ENCODE results near the gene ARPIN.
"Not testable (repeated sequence)": the region's sequence is repeated elsewhere in the genome, so short reads cannot be mapped to it uniquely, and the experiment has no call there.

The ARPIN gene

DNA sequence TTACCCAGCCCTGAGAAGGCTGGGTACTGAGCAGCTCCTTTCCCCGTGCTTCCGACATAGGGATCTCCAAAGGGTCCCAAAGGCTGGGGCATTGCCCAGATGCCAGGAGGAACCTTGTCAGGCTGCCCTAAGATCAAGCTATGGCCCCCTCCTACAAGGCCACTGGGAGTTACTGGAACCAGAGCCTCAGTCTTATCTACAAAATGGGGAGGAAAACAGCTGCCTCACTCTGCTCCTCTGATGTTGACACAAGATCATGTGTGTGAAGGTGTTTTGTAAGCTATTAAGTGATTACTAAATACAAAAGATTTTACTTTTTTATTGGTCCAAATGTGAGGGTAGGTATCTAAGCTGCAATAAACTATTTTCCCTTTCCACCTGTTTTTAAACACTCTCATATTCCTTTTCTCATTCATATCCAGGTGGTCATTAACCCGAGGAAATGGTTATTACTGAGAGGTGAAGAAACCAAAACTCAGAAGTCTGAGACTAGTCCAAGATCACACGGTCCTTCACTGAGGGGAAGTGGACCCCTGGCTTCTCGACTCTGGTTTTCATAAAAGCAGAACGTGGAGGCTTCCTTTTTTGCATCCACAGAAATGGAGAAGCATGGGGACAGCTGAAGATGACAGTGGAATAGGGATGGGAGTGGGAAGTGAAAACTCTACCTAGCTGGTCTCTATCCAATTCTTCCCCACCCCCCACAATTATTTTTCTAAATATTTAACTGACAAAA lies 1.7 kb downstream of the ARPIN start:
- ATAC-seq (no peak), DNase-seq (no peak)

DNA sequence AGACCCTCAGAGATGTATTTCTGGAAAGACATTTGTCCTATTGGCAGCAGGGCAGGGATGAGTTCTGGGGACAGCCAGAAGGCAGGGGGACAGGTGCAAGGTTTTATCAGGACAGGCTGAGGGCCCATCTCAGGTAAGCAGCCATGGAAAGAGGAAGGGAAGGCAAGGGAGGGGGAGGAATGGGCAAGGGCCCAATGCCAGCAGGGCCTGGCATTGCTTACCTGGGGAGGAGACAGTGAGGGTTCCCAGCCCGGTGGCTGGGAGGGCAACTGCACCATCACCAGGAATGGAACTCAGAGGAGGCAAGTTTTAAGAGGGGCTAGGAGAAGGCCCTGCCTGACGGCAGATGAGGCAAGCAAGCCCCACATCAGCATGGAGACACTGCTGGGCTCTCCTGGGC lies 3.1 kb downstream of the ARPIN start:
- DNase-seq (no peak), ATAC-seq (no peak)

DNA sequence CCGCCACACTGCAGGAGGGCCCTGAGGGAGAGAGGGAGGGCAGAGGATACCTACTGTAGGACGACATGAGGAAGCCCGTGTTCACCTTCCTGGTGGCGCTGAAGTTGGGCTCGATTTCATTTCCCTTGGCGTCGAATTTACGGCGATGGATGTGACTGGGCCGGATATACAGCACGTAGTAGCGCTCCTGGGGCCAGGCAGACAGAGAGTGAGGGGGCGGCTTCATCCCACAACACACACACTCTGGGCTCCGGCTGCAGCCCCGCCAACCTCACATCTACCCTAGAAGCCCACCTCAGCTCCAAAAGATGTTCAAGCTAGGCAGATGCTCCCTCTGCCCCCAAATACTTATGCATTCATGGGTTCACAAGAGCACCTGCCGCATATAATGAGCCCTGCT lies 4.5 kb downstream of the ARPIN start:
- no peak for ATAC-seq
- no peak for DNase-seq

DNA sequence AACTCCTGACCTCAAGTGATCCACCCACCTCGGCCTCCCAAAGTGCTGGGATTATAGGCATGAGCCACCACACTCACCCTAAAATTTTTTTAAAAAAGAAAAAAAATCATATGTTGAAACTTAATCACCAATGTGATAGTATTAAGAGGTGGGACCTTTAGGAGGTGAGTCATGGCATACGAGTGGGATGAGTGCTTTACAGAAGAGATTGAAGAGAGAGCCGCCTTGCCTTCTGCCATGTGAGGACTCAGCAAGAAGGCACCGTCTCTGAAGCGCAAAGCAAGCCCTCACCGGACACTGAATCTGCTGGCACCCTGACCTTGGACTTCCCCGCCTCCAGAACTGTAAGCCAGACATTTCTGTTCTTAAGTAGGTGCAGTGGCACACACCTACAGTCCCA lies 5.5 kb downstream of the ARPIN start:
- no peak for ATAC-seq
- no peak for DNase-seq

DNA sequence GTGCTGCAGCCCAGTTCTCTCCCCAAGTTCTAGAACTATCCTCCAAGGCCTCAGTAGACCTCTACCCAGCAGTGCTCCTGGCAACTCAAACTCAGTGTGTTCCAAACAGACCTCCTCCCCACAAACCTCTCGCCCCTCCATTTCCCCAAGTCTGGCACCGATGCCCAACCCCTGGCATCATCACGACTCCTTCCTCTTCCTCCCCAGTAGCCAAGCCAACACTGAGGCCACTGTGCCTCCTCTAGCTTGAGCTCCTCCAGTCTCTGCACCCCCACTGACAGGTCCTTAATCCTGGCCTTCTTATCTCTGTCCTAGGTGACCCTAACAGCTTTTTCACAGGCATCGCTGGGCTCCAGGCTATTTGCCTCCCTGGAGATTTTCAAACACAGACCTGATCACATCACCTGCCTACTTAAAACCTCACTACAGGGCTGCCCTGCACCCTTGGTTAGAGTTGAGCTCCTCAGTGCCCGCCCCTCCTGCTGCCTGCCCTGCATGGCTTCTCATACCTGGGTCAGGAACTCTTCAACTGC lies 6.8 kb downstream of the ARPIN start:
- ATAC-seq, result no peak
- no peak for DNase-seq

DNA sequence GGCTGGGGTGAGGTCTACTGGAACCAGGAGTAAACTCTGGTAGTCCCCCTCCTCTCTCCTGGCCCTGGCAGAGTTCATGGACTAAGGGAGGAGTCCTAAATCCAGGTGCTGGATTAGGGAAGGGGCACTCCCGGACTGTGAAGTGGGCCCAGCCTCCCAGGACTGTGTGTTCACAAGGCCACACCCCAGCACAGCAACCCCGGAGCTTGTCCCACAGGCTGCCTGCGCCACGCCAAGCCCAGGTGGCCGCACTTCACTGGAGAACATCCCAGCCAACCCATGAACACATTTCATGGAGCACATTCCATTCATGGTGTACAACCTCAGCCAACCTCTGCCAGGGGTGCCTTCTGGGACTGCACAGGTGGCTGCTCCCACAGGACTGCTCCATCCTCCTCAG lies 8.2 kb downstream of the ARPIN start:
- peak; percentile 15 for ATAC-seq
- no peak for DNase-seq

DNA sequence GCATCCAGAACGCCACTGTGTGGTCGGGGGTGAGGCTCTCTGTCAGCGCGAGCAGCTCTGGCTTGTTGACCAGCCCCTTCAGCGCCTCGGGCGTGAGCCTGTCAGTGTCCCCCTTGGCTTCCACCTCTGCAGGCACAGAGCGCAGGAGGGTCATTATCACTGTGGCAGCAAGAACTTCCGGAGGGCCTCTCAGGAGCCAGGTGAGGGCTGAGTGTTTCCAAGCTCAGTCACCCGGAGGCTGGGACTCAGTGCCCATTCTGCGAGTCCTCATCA lies 9.0 kb downstream of the ARPIN start:
- ATAC-seq (no peak), DNase-seq (no peak)

DNA sequence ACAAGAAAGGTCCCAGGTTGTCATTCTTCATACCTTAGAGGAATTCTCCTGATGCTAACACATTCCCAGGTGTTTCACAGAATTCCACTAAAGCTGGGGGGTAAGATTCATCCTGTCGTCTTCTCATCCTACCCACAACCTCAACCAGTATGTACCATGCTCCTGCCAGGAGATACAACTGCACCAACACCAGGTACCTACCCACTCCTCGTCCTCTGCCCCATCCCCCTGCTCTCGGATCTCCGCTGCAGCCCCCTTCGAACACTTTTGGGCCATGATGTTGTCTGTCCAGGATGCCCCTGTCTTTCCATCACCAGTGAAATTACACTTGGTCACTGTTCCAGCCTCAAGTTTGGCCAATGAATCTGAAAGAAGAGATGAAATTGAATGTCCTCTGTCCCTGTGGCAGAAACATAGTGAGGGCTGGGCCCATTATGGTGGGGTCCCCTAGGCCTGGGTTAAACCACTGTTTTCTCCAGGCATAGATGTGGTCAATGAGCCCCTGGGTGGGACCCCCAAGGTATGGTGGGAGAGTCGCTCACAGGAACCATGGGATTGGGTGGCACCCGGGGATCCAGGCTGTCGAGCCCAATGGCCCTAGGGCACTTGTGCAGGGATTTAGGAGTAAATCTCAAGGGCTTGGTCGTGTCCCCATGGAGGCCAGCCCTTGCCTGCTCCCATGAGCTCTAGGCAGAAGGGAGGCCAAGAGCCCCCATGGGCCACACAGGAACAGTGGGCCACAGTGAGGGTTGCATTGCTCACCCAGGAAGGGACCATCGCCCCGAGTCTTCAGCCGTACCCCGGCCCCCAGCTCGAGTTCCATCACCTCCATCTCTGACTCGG lies 9.5 kb downstream of the ARPIN start:
- DNase-seq (no peak), ATAC-seq (no peak)

DNA sequence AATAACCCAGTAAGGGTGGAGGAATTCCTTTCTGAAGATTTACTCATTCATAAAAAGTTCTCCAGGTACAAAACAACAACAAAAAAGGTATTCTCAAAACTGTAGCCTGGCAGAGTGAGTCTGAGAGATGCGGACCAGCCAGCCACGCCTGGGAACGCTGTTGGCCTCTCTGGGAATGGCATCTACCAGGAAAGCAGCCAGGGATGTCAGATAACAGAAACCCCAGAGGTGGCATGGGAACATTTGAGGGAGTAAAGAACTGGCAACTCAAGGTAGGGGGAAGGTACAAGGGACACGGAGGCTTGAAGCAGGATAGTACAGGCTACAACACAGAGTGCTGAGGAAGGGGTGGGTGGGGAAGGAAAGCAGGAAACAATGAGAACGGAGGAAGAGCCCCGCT lies 11.9 kb downstream of the ARPIN start:
- DNase-seq, result no peak
- ATAC-seq, result no peak

DNA sequence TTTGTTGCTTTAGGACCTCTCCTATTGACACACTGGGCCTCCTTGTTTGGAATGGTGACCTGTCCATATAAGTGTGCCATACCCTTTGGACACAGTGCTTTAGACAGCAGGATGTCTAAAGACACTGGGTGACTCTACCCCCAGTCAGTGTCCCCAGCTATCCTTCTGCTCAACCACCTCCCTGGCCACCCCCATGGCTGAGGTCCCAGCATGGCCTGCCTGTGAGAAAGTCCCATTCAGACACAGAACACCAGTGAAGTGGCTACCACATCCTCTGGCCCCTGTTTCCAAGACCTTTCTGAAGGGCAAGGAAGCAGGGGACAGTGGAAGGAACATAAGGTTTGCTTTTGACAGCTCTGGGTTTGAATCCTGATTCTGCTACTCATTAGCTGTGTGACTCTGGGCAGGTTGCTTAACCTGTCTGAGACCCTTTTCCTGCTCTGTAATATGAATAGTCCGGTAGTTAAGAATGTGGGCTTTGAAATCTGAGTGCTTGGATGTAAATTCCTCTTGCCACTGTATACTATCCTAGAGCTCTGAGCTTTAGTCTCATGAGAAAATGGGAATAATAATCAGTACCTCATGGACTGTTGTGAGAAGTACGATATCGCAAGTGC lies 12.7 kb downstream of the ARPIN start:
- ATAC-seq (no peak), DNase-seq (no peak)

DNA sequence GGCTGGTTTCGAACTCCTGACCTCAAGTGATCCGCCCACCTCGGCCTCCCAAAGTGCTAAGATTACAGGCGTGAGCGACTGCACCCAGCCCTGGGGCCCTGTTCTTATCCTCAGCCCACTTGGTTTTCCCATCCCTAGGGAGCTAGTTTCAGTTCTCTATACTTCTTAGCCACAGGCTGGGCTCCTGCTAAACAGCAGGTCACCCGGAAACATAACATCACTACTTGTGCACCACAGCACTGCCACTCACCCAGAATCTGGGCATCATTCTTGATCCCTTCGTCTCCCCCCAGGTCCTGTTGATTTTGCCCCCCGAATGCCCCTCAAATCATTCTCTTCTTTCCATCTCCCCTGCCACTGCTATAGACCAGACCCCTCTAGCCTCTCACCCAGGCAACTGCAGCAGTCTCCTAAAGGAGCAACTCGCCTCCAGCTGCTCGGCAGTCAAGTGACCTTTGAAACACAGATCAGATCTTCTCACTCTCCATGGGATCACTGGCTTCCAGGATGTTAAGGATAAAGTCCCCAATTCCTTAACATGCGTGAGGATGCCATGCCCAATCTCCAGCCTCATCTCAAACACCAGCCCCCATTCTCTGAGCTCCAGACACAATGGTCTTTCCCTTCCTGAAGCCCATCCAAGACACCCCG lies 13.3 kb downstream of the ARPIN start:
- ATAC-seq (no peak), DNase-seq (no peak)

DNA sequence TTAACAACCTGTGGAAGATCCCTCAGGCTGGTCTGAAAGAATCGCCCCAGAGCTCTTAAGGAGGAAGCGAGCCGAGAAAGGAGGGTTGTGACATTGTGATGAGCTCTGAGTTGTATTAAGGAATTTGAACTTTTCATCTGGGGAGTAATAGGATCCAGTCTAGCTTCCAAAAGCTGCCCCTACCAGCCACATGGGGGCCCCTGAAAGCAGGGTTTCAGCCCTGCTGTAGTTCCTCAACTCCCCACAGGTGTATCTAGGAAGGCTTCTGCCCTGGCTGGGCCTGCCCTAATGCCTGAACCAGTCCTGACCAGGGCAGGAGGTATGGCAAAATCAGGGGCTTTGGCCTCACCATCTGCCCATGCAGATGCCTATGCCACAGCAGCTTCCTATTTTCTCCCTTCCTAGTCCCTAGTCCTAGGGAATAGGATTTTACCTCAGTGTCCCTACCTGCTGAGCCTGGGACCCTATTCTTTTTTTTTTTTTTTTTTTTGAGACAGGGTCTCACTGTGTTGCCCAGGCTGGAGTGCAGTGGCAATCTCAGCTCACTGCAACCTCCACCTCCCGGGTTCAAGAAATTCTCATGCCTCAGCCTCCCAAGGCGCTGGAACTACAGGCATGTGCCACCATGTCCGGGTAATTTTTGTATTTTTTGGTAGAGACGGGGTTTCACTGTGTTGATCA lies 14.0 kb downstream of the ARPIN start:
- ATAC-seq, result peak; percentile 44
- DNase-seq, result peak; percentile 35

DNA sequence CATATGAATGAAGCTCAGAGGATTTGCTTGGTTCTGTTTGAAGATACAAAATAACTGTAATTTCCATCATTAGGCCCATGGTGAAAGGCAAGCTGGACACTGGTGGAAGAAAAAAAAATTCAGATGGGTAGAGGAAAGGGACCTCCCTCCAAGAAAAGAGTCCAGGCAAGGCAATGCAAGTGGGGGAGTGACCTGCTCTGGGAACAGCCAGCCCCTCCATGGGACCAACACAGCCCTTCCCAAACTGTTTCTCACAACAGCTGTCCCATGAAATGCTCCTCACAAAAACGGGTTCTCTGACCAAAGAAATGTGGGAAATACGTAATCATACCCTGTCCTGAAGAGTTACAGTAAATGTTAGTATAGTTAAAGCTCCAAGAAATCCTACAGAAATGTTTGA lies 14.6 kb downstream of the ARPIN start:
- no peak for DNase-seq

DNA sequence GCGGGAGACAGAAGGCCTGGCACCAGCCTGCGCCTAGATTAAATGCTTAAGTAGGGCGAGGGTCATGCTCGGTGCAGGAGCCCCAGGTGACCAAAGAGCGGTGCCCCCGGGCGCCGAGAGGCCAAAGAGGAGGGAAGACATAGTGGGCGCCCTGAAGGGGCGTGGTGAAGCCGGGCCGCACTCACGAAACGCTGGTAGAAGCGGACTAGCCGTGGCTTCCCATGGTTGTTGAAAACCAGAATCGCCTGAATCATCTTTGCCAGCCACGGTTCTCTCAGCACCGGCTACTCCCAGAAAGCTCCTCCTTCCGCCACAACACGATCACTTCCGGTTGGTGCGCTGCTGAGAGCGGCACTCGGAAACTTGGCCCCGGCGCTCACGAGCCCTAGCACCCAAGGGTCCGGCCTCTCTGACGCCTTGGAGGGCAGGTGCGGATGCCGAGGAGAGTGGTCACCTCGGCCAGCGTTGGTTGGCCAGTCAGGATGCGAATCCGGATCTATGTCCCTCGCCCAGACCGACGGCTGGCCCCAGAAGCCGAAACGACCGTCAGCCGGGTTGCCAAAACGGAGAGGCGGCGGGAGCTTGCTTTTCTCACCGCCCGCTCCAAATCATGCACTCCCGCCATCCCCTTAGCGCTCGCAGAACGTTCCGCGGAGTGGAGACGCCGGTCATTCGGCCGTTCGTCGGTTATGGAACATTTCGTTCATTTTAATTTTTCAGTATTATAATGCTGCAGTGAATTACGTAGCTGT lies 18.9 kb downstream of the ARPIN start, which contains the start of gene AP3S2:
Gene AP3S2 (minus strand): TSS at position 299 of the 752 bp plus-strand sequence. CDS start 45 bp downstream, at position 254.
- peak; percentile 91 for DNase-seq

More for the DNA sequence above, 14.6 kb downstream of the ARPIN start:
- no peak for ATAC-seq

DNA sequence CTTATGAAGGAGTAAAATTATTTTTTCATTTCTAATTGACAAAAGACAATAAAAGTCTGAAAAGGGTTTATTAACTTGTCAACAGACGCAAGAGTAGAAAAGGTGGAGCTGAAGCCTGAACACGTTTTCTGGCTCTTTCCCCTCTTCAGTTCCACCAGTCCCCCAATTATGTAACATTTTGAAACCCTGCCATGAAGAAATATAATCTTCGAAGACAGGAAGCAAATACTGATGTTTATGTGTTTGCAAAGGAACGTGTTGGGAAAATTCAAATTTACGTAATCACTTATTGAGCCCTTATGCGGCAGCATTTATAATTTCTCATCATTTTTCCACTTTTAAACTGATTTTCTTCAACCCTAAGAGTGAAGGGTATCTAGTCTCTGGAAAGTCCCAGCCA lies 19.7 kb downstream of the ARPIN start:
- DNase-seq, result no peak
- ATAC-seq, result no peak

More for the DNA sequence above, 18.9 kb downstream of the ARPIN start, which contains the start of gene AP3S2:
- peak; percentile 96 for ATAC-seq

DNA sequence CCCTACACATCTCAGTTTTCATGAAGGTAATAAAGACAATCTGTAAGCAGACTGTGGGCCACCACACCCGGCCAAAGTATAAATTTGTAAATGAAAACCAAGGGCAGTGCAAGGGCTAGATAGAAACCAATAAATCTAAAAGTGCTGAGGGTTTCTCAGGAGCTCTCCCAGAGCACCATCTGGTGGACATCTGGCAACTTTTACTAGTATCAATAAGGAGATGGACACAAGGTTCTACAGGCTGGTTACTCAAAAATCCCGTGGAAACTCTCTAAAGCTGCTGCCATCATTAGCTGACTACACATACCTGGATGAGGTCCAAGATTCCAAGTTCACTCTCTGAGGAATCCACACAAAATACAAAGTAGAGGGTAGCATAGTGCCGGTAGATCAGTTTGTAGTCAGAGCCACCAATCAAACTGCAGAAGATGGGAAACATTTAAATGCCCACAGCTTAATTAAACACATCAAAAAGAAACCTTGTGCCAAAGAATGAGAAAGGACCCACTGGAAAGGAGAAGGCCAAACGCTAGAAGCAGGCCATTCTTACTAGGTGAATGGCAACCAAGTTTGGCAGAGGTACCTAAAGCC lies 24.4 kb downstream of the ARPIN start:
- DNase-seq (no peak), ATAC-seq (no peak)

DNA sequence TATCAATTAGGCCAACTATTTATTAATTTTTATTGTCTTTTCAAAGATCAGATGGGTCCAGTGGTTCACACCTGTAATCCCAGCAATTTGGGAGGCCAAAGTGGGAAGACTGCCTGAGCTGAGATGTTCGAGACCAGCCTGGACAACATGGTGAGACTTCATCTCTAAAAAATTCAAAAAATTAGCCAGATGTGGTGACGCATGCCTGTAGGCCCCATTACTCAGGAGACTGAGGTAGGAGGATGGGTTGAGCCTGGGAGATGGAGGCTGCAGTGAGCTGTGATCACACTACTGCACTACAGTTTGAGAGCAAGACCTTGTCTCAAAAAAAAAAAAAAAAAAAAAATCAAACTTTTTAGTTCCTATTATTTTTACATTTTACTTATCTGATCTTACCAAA lies 27.1 kb downstream of the ARPIN start:
- DNase-seq (no peak), ATAC-seq (no peak)

DNA sequence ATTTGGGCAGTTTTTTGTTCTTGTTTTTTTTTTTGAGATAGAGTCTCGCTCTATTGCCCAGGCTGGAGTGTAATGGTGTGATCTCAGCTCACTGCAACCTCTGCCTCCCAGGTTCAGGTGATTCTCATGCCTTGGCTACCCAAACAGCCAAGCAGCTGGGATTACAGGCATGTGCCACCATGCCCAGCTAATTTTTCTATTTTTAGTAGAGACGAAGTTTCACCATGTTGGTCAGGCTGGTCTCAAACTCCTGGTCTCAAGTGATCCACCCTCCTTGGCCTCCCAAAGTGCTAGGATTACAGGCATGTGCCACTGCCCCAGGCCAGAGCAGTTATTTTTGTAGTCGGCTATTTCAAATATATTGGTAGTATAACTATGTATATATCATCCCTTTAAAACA lies 27.6 kb downstream of the ARPIN start:
- not testable (repeated sequence) for ATAC-seq, DNase-seq

DNA sequence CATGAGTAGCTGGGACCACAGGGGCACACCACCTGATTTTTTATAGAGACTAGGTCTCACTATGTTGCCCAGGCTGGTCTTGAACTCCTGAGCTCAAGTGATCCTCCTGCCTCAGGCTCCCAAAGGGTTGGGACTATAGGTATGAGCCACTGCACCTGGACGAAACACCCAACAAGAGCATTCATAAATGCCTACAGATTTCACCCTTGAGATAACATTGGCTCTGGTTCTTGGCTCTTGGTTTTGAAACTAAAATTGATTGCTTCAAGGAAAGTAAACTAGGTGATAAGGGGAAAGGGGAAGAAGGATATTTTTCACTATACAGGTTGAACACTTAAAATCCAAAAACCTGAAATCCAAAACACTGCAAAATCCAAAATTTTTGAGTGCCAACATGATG lies 29.2 kb downstream of the ARPIN start:
- DNase-seq (no peak), ATAC-seq (no peak)

DNA sequence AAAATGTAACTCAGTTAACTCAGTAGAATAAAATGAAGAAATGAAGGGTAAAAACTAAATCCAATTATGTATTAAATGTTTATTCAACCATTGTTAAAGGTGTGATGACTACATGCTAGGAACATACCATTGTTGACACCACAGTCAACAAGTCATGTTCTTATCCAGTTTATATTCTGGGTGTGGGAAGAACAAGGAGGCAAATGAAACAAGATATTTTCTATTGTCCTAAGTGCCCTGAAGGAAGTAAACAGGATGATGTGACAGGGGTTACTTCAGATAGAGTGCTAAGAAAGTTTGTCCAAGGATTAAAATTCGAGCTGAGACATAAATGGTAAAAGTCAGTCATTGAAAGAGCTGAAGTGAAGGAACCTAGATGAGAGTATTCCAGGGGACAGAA lies 32.0 kb downstream of the ARPIN start:
- DNase-seq (no peak), ATAC-seq (no peak)

DNA sequence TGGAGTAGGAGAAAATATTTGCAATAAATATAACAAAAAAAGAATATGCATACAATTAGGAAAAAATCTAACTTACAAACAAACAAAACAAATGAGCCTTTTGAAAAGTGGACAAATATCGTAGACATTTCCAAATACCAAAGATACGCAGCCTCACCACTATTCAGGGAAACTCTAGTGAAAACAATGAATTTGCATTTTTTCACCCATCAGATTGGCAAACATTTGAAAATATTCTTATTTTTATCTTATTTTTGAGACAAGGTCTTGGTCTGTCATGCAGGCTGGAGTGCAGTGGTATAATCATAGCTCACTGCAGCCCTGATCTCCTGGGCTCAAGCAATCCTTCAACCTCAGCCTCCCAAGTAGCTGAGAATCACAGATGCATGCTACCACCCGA lies 34.4 kb downstream of the ARPIN start:
- ATAC-seq, result no peak
- DNase-seq, result no peak
